Myocyte (in vitro differentiated cells): ENCODE data around the gene IFIT1. TPM values are rescaled to one million over a fixed set of nuclear protein-coding genes. Genes with fewer than 3 reads are reported as not detected.
"Not testable (repeated sequence)": the region's sequence is repeated elsewhere in the genome, so short reads cannot be mapped to it uniquely, and the experiment has no call there.

Experiments
- DNase-seq: peaks from one replicate; pipeline ENCODE4 v3.0.0-alpha.2; 2012; ENCODE audit warnings: low read depth
- total RNA-seq: library from RNA; depleted of rRNA; stranded (reverse); fragments of >200 nt; gene quantifications from 2 replicates; pipeline ENCODE4 v1.2.3, GENCODE V29; 2014

Gene IFIT1
- total RNA-seq, 1 donor from 2014 or later, result 49.0 TPM

DNA sequence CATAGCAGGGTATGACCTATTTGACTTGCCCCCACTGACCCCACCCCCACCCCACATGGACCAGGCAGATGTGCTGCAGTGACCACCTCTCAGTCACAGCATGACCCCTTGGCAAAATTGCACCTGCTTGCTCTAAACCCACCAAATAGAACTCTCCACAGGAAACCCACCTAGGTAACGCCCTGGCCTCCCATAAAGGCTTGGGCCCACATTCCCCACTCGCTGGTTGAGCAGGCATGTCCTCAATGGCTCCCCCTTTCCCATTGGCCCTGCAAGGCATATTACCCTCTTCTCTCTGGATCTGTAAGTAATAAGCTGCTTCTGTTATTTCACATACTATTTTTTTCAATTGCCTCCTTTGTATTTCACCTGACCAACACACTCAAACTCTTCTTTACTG is 2.7 kb downstream of the IFIT1 start:
- no peak for DNase-seq

DNA sequence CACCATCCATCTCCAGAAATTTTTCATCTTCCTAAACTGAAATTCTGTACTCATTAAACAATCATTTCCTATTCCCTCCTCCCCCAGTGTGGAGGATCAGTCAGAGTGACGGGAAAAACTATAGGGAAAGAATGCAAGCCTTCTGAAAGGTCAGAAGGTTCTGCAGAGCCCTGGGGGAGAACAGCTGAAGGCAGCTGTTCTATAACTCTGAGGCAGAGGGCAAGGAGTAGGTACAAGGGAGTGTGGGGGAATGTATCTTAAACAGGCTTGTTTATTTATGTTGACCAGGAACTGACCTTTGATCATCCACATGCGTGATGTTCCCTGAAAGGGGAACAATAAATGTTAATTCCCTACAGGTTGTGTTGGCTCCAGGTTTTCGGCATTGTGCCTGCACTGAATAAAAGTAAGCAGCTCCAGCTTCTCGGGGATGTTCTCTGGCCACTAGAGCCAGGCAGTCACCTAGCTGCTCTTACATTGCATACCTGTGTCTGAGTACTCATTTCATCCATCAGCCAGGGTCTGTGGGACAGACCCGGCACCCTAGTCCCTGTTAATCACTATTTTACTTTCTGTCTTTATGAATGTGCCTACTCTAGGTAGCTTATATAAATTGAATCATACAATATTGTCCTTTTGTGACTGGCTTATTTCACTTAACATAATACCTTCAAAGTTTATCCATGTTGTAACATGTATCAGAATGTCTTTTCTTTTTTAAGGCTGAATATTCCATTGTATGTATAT is 5.8 kb downstream of the IFIT1 start:
- peak; percentile 22 for DNase-seq

- DNase-seq, result no peak
Measured at GRCh38 chr10:89399956-89400355, 7.5 kb downstream of the IFIT1 start.

DNA sequence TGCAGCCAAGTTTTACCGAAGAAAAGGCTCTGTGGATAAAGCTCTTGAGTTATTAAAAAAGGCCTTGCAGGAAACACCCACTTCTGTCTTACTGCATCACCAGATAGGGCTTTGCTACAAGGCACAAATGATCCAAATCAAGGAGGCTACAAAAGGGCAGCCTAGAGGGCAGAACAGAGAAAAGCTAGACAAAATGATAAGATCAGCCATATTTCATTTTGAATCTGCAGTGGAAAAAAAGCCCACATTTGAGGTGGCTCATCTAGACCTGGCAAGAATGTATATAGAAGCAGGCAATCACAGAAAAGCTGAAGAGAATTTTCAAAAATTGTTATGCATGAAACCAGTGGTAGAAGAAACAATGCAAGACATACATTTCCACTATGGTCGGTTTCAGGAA is 10.6 kb downstream of the IFIT1 start:
- DNase-seq, result no peak

DNA sequence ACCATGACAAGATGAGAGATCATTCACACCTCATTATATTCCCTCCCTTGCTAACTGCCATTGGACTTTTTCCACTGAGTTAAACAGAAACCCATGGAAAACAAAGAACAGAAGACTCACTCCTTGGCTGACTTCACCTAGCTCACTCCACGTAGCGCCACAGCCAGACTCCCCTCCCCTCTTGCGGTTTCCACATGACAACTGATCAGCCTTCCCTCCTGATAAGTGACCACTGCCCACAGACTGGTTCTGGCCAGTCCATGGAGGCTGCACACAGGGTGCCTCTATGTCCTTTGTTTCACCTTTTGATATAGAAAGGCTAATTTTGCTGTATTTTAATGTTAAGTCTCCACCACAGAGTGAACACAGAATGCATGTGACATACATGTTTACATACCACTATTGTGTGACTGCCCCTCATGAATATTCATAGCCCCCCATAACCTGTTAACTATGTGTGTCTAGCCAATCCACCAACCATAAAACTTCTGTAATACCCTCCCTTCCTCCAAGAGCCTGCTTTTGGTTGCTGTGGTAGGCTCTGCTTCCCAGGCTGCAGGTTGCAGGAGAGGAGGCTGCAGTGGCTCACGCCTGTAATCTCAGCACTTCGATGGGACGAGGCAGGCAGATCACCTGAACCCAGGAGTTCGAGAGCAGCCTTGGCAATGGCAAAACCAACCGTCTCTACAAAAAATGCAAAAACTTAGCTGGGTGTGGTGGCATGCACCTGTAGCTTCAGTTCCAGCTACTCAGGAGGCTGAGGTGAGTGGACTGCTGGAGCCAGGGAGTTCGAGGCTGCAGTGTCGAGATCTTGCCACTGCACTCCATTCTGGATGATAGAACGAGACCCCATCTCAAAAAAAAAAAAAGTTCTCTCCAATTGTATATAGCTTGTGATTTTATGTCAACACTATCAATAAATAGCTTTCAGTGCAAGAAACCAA is 12.0 kb downstream of the IFIT1 start:
- DNase-seq, result no peak

DNA sequence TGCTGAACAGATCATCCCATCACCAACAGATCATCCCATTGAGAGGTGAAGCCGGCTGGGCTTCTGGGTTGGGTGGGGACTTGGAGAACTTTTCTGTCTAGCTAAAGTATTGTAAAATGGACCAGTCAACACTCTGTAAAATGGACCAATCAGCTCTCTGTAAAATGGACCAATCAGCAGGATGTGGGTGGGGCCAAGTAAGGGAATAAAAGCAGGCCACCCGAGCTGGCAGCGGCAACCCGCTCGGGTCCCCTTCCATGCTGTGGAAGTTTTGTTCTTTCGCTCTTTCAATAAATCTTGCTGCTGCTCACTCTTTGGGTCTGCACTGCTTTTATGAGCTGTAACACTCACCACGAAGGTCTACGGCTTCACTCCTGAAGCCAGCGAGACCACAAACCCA is 13.8 kb downstream of the IFIT1 start:
- DNase-seq, result not testable (repeated sequence)

- not testable (repeated sequence) for DNase-seq
Measured at GRCh38 chr10:89407792-89408191, 15.4 kb downstream of the IFIT1 start.

- not testable (repeated sequence) for DNase-seq
Measured at GRCh38 chr10:89409282-89409681, 16.9 kb downstream of the IFIT1 start.

DNA sequence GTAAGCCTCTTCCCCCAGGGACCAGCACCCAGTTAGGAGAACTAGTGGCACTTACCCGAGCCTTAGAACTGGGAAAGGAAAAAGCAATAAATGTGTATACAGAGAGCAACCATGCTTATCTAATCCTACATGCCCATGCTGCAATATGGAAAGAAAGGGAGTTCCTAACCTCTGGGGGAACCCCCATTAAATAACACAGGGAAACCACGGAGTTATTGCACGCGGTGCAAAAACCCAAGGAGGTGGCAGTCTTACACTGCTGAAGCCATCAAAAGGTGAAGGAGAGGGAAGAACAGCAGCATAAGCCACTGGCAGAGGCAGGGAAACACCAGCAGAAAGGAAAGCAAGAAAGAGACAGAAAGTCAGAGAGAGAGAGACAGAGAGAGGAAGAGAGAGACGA is 18.1 kb downstream of the IFIT1 start:
- DNase-seq, result not testable (repeated sequence)

DNA sequence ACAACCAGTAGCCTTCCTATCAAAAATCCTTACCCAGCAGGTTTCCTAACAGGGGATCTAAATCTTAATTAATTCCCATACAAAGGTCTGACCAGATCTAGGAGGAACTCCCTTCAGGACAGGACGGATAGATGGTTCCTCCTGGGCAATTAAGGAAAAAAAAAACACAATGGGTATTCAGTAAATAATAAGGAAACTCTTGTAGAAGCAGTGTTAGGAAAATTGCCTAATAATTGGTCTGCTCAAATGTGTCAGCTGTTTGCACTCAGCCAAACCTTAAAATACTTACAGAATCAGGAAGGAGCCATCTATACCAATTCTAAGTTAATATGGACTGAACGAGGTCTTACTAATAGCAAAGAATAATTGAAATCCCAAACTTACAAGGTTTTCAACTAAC is 18.7 kb downstream of the IFIT1 start:
- DNase-seq, result not testable (repeated sequence)

GRCh38 chr10:89412276-89412675 is 19.9 kb downstream of the IFIT1 start:
- not testable (repeated sequence) for DNase-seq

DNA sequence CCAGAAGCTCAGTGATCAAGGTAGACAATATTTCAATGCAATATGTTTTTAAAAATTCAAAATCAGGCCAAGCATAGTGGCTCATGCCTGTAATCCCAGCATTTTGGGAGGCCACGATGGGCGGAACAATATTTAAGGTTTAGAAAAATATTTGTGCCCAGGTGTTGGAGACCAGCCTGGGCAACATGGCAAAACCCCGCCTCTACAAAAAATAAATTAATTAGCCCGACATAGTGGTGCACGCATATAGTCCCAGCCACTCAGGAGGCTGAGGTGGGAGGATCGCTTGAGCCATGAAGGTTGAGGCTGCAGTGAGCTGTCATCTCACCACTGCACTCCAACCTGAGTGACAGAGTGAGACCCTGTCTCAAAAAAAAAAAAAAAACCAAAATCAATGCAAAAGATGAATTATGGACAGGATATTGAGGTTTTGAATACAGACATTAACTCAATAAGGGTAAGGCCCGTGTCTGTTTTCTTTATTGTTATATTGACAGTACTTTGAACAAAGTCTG is 21.0 kb downstream of the IFIT1 start:
- DNase-seq, result no peak

- DNase-seq, result peak; percentile 77
Measured at GRCh38 chr10:89414146-89414878, 21.9 kb downstream of the IFIT1 start, which contains the start of gene IFIT5. Gene IFIT5 (plus strand): TSS chr10:89414568. CDS start chr10:89414799, 231 bp downstream.

DNA sequence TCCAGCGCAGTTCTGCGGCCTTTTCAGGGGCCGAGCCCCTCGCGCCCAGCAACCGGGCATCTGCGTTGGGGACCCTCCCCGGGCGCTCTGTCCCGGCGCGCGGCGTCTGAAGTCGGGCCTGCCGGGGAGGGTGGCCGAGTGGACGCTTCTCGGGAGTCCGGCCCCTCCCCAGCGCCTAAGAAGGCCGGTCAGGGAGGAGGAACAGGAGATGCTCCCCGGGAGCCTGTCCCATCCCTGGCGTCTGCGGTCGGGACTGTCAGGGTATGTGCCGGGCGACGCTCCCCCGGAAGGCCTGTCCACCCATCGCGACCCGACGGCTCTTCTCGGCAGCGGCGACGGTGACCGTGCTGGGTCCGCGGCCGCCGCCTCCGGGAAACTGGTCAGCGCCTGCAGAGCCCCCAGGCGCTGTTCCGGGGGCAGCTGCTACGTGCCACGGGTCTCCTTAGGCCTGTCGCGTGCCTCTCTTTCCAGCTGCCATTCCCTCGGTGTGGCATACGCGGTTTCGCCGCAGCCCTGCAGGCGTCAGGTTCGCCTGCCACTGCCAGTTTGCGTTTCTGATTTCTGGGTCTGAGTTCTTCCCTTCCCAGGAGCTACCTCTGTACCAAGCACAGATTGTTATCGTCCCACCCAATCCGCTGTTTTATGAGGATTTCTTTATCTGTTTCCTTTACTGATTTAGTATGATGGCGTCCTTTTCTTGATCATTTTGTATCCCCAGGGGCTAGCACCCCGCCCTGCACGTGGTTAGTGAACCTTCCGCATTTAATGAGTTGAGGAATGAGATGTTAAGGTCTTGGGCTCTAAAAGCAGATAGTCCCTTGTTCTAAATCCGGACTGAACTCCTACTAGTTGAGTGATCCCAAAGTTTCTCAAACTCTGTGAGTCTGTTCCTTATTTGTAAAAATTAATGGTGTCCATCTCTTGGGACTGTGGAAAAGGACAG is 22.7 kb downstream of the IFIT1 start:
- DNase-seq, result peak; percentile 90

DNA sequence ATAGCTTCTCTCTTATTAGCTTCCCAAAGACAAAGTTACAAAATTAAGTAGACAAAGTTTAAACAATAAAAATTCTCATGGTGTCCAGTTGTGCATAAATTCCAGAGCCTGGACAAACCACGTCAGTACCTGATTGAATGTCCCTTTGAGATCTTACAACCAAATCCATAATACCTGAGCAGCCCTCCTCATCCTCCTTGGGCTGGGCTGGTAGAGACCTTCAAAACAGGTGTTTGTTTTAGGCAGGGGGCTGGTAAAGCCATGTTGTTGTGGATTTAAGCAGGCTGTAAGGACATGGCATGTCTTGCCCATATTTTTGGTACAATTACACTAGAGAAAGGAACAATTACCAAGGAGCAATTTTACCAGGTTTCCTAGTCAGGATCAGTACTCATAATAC is 24.0 kb downstream of the IFIT1 start:
- no peak for DNase-seq

DNA sequence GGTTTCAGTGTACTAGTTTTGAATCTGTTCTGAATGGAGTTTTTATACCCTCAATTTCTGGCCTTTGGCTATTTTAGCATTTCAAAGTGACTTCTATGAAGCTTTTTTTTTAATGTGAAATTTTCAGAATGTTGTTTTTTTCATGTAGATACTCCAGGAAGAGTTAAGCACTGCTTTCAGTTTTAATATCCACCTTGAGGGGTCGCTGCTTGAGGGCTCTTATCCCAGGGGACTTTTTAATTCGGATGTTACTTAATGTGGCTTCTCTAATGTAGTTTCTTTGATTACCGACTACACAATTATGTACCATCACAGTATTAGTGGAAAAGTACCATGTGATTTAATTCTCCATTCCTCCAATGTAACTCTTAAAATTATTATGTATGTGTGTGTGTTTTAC is 27.1 kb downstream of the IFIT1 start:
- peak; percentile 53 for DNase-seq

DNA sequence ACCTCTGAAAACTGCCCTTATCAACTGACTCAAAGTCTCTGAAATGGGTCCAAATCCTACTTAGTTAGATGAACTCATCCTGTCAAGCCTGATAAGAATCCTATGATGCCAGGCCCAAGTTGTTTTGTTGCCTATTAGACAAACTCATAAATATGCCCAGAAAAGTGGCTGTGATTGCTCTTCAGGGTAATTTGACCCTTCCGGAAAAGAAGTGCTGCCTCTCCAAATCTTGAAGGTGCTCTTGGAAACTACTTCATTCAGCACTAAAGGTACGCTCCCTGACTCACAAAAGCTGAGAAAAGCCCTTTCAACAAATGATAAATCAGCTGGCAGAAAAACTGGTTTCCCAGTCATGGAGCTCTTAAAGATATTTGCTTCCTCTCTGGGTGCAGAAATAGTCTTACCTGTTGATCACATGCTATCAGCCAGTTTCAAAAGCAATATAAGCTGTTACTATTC is 28.6 kb downstream of the IFIT1 start:
- DNase-seq, result no peak

- no peak for DNase-seq
Measured at GRCh38 chr10:89425000-89425399, 32.6 kb downstream of the IFIT1 start.

DNA sequence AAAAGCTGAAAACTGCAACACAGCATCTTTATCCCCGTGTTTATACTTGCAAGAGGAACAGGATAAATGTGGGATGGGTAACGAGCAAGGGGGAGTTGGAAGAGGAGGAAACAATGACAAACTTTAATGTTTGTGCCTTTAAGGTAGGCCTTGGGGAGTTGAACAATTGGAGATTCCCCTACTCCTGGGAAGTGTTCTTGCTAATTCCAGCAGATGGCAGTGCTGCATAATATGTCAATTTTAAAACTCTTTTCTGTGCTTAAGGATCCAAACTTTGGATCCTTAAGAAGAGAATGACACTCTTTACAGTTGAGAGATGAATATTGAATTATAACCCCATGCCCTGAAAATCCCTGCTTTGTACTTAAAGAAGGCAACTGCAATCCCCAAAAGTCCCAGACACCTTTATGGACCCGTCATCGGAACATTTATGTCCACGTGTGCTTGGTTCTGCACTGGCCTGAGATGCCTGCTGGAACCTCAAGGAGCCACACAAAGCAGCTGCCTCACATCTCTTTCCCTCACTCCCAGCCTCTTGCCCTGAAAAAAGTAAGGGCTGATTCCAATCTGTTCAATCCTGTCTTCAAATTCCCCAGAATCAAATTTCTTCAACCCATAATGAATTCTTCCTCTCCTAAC is 33.9 kb downstream of the IFIT1 start:
- DNase-seq, result peak; percentile 78
